Fibroblast of skin of left quadriceps (primary cell): ENCODE results near the gene MERTK.

Experiments
- DNase-seq, 2 experiments: peaks; one replicate each; pipeline ENCODE4 v3.0.0-alpha.2; 2013; ENCODE audit warnings: low read depth in 2 of 2

MERTK gene

DNA sequence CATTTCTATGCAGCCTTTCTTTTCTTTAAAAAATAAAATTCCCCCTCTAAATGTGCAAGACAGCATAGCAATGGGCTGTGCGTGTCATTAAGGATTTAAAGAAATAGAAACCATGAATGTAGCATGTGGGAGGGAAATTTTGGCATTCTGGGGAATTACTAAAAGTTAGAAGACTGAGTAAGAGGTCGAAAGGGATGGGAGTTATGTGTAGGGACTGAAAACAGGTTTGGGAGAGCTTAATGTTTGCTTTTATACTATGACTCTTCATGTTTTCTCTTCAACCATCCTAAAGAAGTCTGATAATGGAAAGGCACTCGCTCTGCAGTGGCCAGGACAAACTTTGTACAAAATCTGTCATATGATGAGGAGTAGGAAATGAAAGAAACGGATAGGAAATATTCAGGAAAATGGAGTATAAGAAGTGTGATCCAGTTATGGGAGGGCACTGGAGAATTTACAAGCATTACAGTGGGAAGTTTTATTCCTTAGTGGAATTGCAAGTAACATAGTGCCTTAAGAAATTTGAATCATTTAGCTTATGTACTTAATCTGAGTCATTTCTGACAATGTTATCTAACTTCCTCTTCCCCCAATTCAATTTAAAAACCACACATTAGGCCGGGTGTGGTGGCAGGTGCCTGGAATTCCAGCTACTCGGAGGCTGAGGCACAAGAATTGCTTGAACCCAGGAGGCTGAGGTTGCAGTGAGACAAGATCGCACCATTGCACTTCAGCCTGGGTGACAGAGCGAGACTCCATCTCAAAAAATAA, 177.3 kb downstream of the MERTK start:
- no peak for DNase-seq

DNA sequence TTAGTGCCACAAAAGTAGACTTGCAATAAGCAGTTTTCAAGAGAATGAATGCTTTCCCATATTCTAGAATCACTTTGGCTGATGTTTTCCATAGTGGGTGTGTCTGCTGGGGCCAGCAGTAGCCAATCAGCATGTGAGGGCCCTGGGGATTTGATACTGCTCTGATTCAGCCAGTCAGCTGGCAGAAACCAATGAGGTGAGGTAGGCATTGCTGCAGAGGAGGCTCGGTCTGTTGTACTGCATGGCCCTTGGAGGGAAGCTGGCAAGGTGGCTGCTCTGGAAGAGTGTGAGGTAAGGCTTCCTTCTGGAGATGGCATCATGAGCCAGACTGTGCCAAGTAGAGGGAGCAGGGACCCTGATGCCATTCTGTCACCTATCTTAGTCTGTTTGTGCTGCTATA, 179.4 kb downstream of the MERTK start:
- DNase-seq = no peak
